AG04450 (cell line): ENCODE measurements around the gene PPM1H. TPM values are rescaled to one million over a fixed set of nuclear protein-coding genes. Genes with fewer than 3 reads are reported as not detected.
A peak's percentile ranks its signal among the peaks of the same experiment; 100 is the strongest.
"Not testable (repeated sequence)": the region's sequence is repeated elsewhere in the genome, so short reads cannot be mapped to it uniquely, and the experiment has no call there.

Experiments
- CTCF ChIA-PET: fragments of 300-600, 350-600 bp; formaldehyde crosslinking; extraction: SDS; loops from one replicate; lab custom pipeline; 2022; ENCODE audit warnings: antibody characterized with exemption, inconsistent platforms; lab: Charles Lee
- POLR2A ChIA-PET: fragments of 350-600 bp; formaldehyde crosslinking; extraction: SDS; loops from one replicate; lab custom pipeline; 2021; ENCODE audit warnings: antibody characterized with exemption, inconsistent platforms; lab: Yijun Ruan, JAX
- DNase-seq: peaks from one replicate; pipeline ENCODE4 v3.0.0-alpha.2; 2011; ENCODE audit warnings: low read depth, low spot score
- H3K27ac ChIP-seq: one replicate; pipeline ENCODE4 v1.5.1; 2012; ENCODE audit warnings: low read depth, low read length, control low read depth
- H3K27me3 ChIP-seq: one replicate; pipeline ENCODE4 v1.6.0; 2012; ENCODE audit warnings: low read length; ENCODE audit not compliant: control insufficient read depth, insufficient read depth
- H3K4me3 ChIP-seq: 2 replicates; pipeline ENCODE4 v1.5.1; 2011; ENCODE audit warnings: mild to moderate bottlenecking, low read depth, low read length, control low read depth
- H3K9me3 ChIP-seq: 2 replicates; pipeline ENCODE4 v1.5.1; 2012; ENCODE audit warnings: low read length; ENCODE audit not compliant: control insufficient read depth, insufficient read depth
- CTCF ChIP-seq: IDR thresholded peaks from 2 replicates; pipeline ENCODE4 v1.5.1; 2011; ENCODE audit warnings: low read depth, low read length, control low read depth, inconsistent platforms
- polyA plus RNA-seq: library from polyadenylated mRNA; depleted of rRNA; stranded (reverse); fragments of >200 nt; gene quantifications from 2 replicates; pipeline ENCODE4 v1.2.3, GENCODE V29; 2011

The PPM1H gene
- polyA plus RNA-seq, 1 experiment: 0.12 TPM

GRCh38 chr12:62731055-62731820 lies 203.7 kb downstream of the PPM1H start:
- POLR2A ChIA-PET: interaction anchor here (2.2 kb wide), 1 partner anchor 128 kb away, joined by 12 read pairs; no protein-coding TSS in a partner anchor
- no peak for TF ChIP-seq CTCF

GRCh38 chr12:62730649-62731048 lies 204.3 kb downstream of the PPM1H start:
- POLR2A ChIA-PET: interaction anchor here (2.2 kb wide), 1 partner anchor 127 kb away, joined by 12 read pairs; no protein-coding TSS in a partner anchor
- Histone ChIP-seq H3K27ac (no peak overlapping the region), H3K4me3 (no peak overlapping the region), H3K27me3 (no peaks in the 10 kb centered on the region), H3K9me3 (no peaks in the 10 kb centered on the region)
- TF ChIP-seq CTCF: no peak
- CTCF ChIA-PET: no interaction called here
- no peak for DNase-seq

More at GRCh38 chr12:62731055-62731820, 203.7 kb downstream of the PPM1H start:
- H3K27ac ChIP-seq: peak overlapping the region; percentile 71
- no peaks in the 10 kb centered on the region for H3K9me3 ChIP-seq
- DNase-seq: no peak
- CTCF ChIA-PET: interaction anchor here (0.9 kb wide), 1 partner anchor 152 kb away, joined by 3 read pairs; no protein-coding TSS in a partner anchor
- peak overlapping the region; percentile 39 for H3K4me3 ChIP-seq
- H3K27me3 ChIP-seq: no peaks in the 10 kb centered on the region

GRCh38 chr12:62729579-62730544 lies 205.1 kb downstream of the PPM1H start:
- not testable (repeated sequence) for DNase-seq
- POLR2A ChIA-PET: interaction anchor here (2.2 kb wide), 1 partner anchor 126 kb away, joined by 12 read pairs; no protein-coding TSS in a partner anchor

GRCh38 chr12:62728741-62729140 lies 206.2 kb downstream of the PPM1H start:
- ChIA-PET CTCF (no interaction called here), POLR2A (no interaction called here)

More at GRCh38 chr12:62729579-62730544, 205.1 kb downstream of the PPM1H start:
- CTCF ChIA-PET, H3K27me3 ChIP-seq, H3K4me3 ChIP-seq, H3K27ac ChIP-seq, H3K9me3 ChIP-seq: not testable (repeated sequence)

More at GRCh38 chr12:62728741-62729140, 206.2 kb downstream of the PPM1H start:
- no peaks in the 10 kb centered on the region for H3K9me3 ChIP-seq
- no peak for DNase-seq
- no peaks in the 10 kb centered on the region for H3K27me3 ChIP-seq
- no peak overlapping the region for H3K4me3 ChIP-seq
- no peak overlapping the region for H3K27ac ChIP-seq
- no peak for TF ChIP-seq CTCF
